Neural cell (in vitro differentiated cells): ENCODE measurements around the gene STIM2. TPM values are rescaled to one million over a fixed set of nuclear protein-coding genes. Genes with fewer than 3 reads are reported as not detected.

Experiments used
- H2AFZ ChIP-seq: fragments of 200-600, 300-800 bp; sonication (generic), shearing (Covaris generic); 2 replicates; pipeline ENCODE4 v1.6.0; 2014; ENCODE audit warnings: low read depth, mild to moderate bottlenecking, antibody characterized with exemption, low read length, moderate library complexity
- H3F3A ChIP-seq: fragments of 200-600 bp; shearing (Covaris generic); 2 replicates; pipeline ENCODE4 v1.6.1; 2016; ENCODE audit warnings: mild to moderate bottlenecking, moderate library complexity, mixed read lengths, antibody characterized with exemption, low read length; ENCODE audit not compliant: insufficient read depth, poor library complexity, severe bottlenecking
- H3K27ac ChIP-seq: fragments of 200-600, 300-800 bp; sonication (generic), shearing (Covaris generic); 2 replicates; pipeline ENCODE4 v1.5.1; 2014; ENCODE audit warnings: mild to moderate bottlenecking, low read length, moderate library complexity
- H3K27me3 ChIP-seq: fragments of 300-800, 200-600 bp; sonication (generic), shearing (Covaris generic); 2 replicates; pipeline ENCODE4 v1.6.0; 2014; ENCODE audit warnings: mild to moderate bottlenecking, low read depth, low read length, moderate library complexity; ENCODE audit not compliant: insufficient read depth
- H3K36me3 ChIP-seq: fragments of 300-800, 200-600 bp; sonication (generic), shearing (Covaris generic); 2 replicates; pipeline ENCODE4 v1.5.1; 2014; ENCODE audit warnings: mild to moderate bottlenecking, antibody characterized with exemption, low read length, moderate library complexity; ENCODE audit not compliant: insufficient read depth
- H3K4me2 ChIP-seq: fragments of 300-800, 200-600 bp; sonication (generic), shearing (Covaris generic); 2 replicates; pipeline ENCODE4 v1.6.0; 2014; ENCODE audit warnings: mild to moderate bottlenecking, low read length
- H3K4me3 ChIP-seq: fragments of 300-800, 200-600 bp; sonication (generic), shearing (Covaris generic); 2 replicates; pipeline ENCODE4 v1.5.1; 2014; ENCODE audit warnings: mild to moderate bottlenecking, low read length, moderate library complexity
- H3K79me2 ChIP-seq: fragments of 200-600 bp; shearing (Covaris generic); replicated peaks from 2 replicates; pipeline ENCODE4 v1.6.0; 2014; ENCODE audit warnings: mild to moderate bottlenecking, low read length, moderate library complexity; ENCODE audit not compliant: insufficient read depth
- H3K9ac ChIP-seq: fragments of 300-800, 200-600 bp; sonication (generic), shearing (Covaris generic); 2 replicates; pipeline ENCODE4 v1.6.1; 2016; ENCODE audit warnings: mild to moderate bottlenecking, low read length, mixed read lengths
- H3K9me2 ChIP-seq: fragments of 200-600 bp; shearing (Covaris generic); 2 replicates; pipeline ENCODE4 v1.6.1; 2016; ENCODE audit warnings: mild to moderate bottlenecking, low read length, mixed read lengths; ENCODE audit not compliant: insufficient read depth
- H3K9me3 ChIP-seq: fragments of 200-600, 300-800 bp; sonication (generic), shearing (Covaris generic); 2 replicates; pipeline ENCODE4 v1.6.1; 2016; ENCODE audit warnings: mild to moderate bottlenecking, mixed run types, low read length, moderate library complexity, mixed read lengths
- H4K20me1 ChIP-seq: fragments of 200-600 bp; shearing (Covaris generic); 2 replicates; pipeline ENCODE4 v1.6.1; 2016; ENCODE audit warnings: mild to moderate bottlenecking, mixed run types; ENCODE audit not compliant: insufficient read depth
- EP300 ChIP-seq: fragments of 450-650 bp; conservative IDR thresholded peaks from 2 replicates; pipeline ENCODE4 v1.6.1; 2014; ENCODE audit warnings: antibody characterized with exemption, mild to moderate bottlenecking, moderate library complexity; ENCODE audit not compliant: poor library complexity, severe bottlenecking
- EZH2 ChIP-seq: fragments of 200-600, 300-800 bp; shearing (Covaris generic), sonication (generic); IDR thresholded peaks from 2 replicates; pipeline ENCODE4 v1.6.1; 2014; ENCODE audit warnings: antibody characterized with exemption, low read length, borderline replicate concordance, mild to moderate bottlenecking; ENCODE audit not compliant: insufficient read depth, poor library complexity, severe bottlenecking
- MXI1 ChIP-seq: fragments of 450-650 bp; conservative IDR thresholded peaks from 2 replicates; pipeline ENCODE4 v1.6.1; 2014; ENCODE audit warnings: antibody characterized with exemption, mild to moderate bottlenecking; ENCODE audit not compliant: poor library complexity, severe bottlenecking
- POLR2AphosphoS5 ChIP-seq: IDR thresholded peaks from 2 replicates; pipeline ENCODE4 v1.6.1; 2012
- RAD21 ChIP-seq: fragments of 450-650 bp; conservative IDR thresholded peaks from 2 replicates; pipeline ENCODE4 v1.6.1; 2014; ENCODE audit warnings: antibody characterized with exemption, mild to moderate bottlenecking, moderate library complexity
- SMC3 ChIP-seq: fragments of 450-650 bp; conservative IDR thresholded peaks from 2 replicates; pipeline ENCODE4 v1.6.1; 2014; ENCODE audit warnings: antibody characterized with exemption, mild to moderate bottlenecking, moderate library complexity; ENCODE audit not compliant: poor library complexity
- TAF1 ChIP-seq: IDR thresholded peaks from 2 replicates; pipeline ENCODE4 v1.6.1; 2012; ENCODE audit warnings: low read depth
- polyA plus RNA-seq: library from polyadenylated mRNA; depleted of rRNA; stranded (reverse); fragments of >200 nt; gene quantifications from 2 replicates; pipeline ENCODE4 v1.2.3, GENCODE V29; 2014
- TF ChIP-seq, protein P1 (sequence below): fragments of 450-650 bp; IDR thresholded peaks from 2 replicates; pipeline ENCODE4 v1.5.1; 2014; ENCODE audit warnings: antibody characterized with exemption, mild to moderate bottlenecking, moderate library complexity; ENCODE audit not compliant: poor library complexity, severe bottlenecking
- TF ChIP-seq, protein P2 (sequence below): IDR thresholded peaks from 2 replicates; pipeline ENCODE4 v1.6.1; 2012; ENCODE audit warnings: borderline replicate concordance

The STIM2 gene
- polyA plus RNA-seq, 1 donor from 2014 or later = 25.3 TPM

DNA sequence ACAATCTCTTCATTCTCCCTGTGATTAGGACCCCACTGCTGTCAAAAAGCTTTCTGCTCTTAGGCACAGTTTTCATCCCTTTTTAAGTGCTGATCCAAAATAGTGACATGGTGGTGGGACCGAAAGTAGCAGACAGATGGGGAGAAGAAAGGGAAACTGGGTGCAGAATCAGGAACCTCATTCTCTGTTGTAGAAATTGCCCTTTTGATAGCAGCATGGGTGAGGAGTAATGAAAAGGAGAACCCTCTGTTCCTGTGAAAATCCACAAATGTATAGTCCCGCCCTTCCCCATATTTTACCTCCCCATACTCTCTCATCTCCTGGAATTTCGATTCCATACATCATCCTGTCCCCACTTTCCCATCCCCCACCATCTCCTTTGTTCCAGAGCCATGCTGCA lies 126.5 kb downstream of the STIM2 start:
- Histone ChIP-seq H3K4me3 (no peak overlapping the region), H2AFZ (no peak overlapping the region), H3K36me3 (no peaks in the 10 kb centered on the region), H3K4me2 (no peak overlapping the region), H3K9me3 (peaks cover 3% of the 10 kb centered on the region), H4K20me1 (no peaks in the 10 kb centered on the region), H3K27ac (no peak overlapping the region), H3F3A (no peaks in the 10 kb centered on the region), H3K79me2 (no peaks in the 10 kb centered on the region), H3K9me2 (no peaks in the 10 kb centered on the region), H3K27me3 (no peaks in the 10 kb centered on the region), H3K9ac (no peak overlapping the region)
- no peak for TF ChIP-seq EP300
- TF ChIP-seq POLR2AphosphoS5 = no peak
- TF ChIP-seq TAF1 = no peak
- TF ChIP-seq, protein P1, sequence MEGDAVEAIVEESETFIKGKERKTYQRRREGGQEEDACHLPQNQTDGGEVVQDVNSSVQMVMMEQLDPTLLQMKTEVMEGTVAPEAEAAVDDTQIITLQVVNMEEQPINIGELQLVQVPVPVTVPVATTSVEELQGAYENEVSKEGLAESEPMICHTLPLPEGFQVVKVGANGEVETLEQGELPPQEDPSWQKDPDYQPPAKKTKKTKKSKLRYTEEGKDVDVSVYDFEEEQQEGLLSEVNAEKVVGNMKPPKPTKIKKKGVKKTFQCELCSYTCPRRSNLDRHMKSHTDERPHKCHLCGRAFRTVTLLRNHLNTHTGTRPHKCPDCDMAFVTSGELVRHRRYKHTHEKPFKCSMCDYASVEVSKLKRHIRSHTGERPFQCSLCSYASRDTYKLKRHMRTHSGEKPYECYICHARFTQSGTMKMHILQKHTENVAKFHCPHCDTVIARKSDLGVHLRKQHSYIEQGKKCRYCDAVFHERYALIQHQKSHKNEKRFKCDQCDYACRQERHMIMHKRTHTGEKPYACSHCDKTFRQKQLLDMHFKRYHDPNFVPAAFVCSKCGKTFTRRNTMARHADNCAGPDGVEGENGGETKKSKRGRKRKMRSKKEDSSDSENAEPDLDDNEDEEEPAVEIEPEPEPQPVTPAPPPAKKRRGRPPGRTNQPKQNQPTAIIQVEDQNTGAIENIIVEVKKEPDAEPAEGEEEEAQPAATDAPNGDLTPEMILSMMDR = no peak
- no peak for TF ChIP-seq EZH2

DNA sequence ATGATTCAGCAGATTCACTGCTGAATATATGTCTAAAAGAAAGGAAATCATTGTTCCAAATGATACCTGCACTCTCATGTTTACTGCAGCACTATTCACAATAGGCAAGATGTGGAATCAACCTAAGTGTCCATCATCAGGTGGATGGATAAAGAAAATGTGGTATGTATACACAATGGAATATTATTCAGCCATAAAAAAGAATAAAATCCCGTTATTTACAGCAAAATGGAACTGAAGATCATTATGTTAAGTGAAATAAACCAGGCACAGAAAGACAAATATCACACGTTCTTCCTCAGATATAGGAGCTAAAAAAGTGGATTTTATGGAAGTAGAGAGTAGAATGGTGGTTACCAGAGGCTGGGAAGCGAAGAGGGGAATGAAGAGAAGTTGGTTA lies 130.4 kb downstream of the STIM2 start:
- Histone ChIP-seq H3K4me3 (no peak overlapping the region), H3K79me2 (no peaks in the 10 kb centered on the region), H3K4me2 (no peak overlapping the region), H3K9ac (no peak overlapping the region), H4K20me1 (no peaks in the 10 kb centered on the region), H3K27me3 (no peaks in the 10 kb centered on the region), H2AFZ (no peak overlapping the region), H3K9me3 (peaks cover 3% of the 10 kb centered on the region), H3K36me3 (no peaks in the 10 kb centered on the region), H3K27ac (no peak overlapping the region), H3K9me2 (no peaks in the 10 kb centered on the region), H3F3A (no peaks in the 10 kb centered on the region)
- TF ChIP-seq SMC3 (no peak), RAD21 (no peak), TAF1 (no peak), MXI1 (no peak)
- TF ChIP-seq, protein P2, sequence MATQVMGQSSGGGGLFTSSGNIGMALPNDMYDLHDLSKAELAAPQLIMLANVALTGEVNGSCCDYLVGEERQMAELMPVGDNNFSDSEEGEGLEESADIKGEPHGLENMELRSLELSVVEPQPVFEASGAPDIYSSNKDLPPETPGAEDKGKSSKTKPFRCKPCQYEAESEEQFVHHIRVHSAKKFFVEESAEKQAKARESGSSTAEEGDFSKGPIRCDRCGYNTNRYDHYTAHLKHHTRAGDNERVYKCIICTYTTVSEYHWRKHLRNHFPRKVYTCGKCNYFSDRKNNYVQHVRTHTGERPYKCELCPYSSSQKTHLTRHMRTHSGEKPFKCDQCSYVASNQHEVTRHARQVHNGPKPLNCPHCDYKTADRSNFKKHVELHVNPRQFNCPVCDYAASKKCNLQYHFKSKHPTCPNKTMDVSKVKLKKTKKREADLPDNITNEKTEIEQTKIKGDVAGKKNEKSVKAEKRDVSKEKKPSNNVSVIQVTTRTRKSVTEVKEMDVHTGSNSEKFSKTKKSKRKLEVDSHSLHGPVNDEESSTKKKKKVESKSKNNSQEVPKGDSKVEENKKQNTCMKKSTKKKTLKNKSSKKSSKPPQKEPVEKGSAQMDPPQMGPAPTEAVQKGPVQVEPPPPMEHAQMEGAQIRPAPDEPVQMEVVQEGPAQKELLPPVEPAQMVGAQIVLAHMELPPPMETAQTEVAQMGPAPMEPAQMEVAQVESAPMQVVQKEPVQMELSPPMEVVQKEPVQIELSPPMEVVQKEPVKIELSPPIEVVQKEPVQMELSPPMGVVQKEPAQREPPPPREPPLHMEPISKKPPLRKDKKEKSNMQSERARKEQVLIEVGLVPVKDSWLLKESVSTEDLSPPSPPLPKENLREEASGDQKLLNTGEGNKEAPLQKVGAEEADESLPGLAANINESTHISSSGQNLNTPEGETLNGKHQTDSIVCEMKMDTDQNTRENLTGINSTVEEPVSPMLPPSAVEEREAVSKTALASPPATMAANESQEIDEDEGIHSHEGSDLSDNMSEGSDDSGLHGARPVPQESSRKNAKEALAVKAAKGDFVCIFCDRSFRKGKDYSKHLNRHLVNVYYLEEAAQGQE = no peak
